ENCODE results near the gene COQ8B.

DNA sequence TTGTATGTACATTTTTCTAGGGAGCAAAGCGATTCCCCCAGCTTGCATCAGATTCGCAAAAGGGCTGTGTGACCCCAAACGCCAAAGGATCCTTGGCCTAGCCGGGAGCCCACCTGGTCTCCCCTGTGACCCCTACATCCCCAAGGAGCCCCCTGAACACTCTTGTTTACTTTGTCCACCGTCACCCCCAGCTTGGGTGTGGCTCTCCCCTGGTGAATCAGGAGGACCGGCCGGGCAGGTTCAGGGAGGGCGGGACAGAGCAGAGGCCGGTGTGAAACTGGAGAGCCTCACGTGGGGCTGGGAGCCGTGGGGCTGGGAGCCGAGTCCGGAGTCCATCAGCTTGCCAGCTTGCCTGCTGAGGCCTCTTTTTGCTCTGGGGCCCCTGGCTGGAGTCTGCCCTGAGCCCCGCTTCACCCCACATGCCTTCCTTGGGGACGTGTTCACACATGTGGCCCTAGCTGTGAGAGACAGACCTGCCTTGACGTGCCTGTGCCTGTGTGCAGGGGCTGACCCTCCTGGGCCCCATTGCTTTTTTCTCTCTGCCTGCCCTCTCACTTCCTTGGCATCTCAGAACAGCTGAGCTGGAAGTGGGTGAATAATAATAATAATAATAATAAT is 2.2 kb upstream of the COQ8B start:
- TF ChIP-seq, protein P1, sequence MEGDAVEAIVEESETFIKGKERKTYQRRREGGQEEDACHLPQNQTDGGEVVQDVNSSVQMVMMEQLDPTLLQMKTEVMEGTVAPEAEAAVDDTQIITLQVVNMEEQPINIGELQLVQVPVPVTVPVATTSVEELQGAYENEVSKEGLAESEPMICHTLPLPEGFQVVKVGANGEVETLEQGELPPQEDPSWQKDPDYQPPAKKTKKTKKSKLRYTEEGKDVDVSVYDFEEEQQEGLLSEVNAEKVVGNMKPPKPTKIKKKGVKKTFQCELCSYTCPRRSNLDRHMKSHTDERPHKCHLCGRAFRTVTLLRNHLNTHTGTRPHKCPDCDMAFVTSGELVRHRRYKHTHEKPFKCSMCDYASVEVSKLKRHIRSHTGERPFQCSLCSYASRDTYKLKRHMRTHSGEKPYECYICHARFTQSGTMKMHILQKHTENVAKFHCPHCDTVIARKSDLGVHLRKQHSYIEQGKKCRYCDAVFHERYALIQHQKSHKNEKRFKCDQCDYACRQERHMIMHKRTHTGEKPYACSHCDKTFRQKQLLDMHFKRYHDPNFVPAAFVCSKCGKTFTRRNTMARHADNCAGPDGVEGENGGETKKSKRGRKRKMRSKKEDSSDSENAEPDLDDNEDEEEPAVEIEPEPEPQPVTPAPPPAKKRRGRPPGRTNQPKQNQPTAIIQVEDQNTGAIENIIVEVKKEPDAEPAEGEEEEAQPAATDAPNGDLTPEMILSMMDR (IDR thresholded peaks at IDR 0.05), result no peak
- TF ChIP-seq POLR2A (IDR thresholded peaks at IDR 0.05), result no peak

Data from lower leg skin (tissue), 3 donors.